K562 (cell line): ENCODE measurements around the gene TEX13B. TPM values are rescaled to one million over a fixed set of nuclear protein-coding genes. Genes with fewer than 3 reads are reported as not detected.

ENCODE experiments used
- EHMT2 ChIP-seq: fragments of 450-650 bp; IDR thresholded peaks from 2 replicates; pipeline ENCODE4 v1.6.1; 2018; ENCODE audit warnings: antibody characterized with exemption
- MED1 ChIP-seq: sonication (generic); formaldehyde crosslinking; IDR thresholded peaks from 2 replicates; pipeline ENCODE4 v1.8.1; 2023; ENCODE audit warnings: missing genetic modification reagents, borderline replicate concordance
- MYNN ChIP-seq, 2 experiments: sonication (generic); formaldehyde crosslinking in 1 of 2; IDR thresholded peaks; 2 replicates each; pipeline versions ENCODE4 v1.5.0 to v1.6.1; 2016 to 2020; ENCODE audit warnings: antibody characterized with exemption in 1 of 2, missing genetic modification reagents in 1 of 2
- NFXL1 ChIP-seq: fragments of 450-650 bp; formaldehyde crosslinking; IDR thresholded peaks from 2 replicates; pipeline ENCODE4 v1.4.0; 2021; ENCODE audit warnings: mild to moderate bottlenecking
- NR2C2 ChIP-seq, 2 experiments: fragments of 200-800 bp in 1 of 2; sonication (Bioruptor generic) in 1 of 2; sonication (generic) in 1 of 2; formaldehyde crosslinking in 1 of 2; IDR thresholded peaks; 2 replicates each; pipeline versions ENCODE4 v1.6.1 to v1.8.0; 2016 to 2022; ENCODE audit warnings: mild to moderate bottlenecking in 1 of 2, missing compliant biosample characterization in 1 of 2, missing genetic modification characterization in 1 of 2, missing genetic modification reagents in 1 of 2
- RAD21 ChIP-seq, 2 experiments: fragments of 250-450 bp in 1 of 2; fragments of 450-650 bp in 1 of 2; sonication (Bioruptor Pico) in 1 of 2; formaldehyde crosslinking in 1 of 2; IDR thresholded peaks in 1 of 2; conservative IDR thresholded peaks in 1 of 2; 2 replicates each; pipeline versions ENCODE4 v1.4.0 to v1.8.0; 2020 to 2022; ENCODE audit warnings: mild to moderate bottlenecking in 2 of 2, moderate library complexity in 1 of 2
- RB1 ChIP-seq: fragments of 450-650 bp; IDR thresholded peaks from 2 replicates; pipeline ENCODE4 v1.6.1; 2017; ENCODE audit warnings: low read depth, mild to moderate bottlenecking
- REST ChIP-seq, 2 experiments: fragments of 450-650 bp; formaldehyde crosslinking in 1 of 2; IDR thresholded peaks; 2 replicates each; pipeline versions ENCODE4 v1.4.0 to v1.6.1; 2014 to 2020; ENCODE audit warnings: mild to moderate bottlenecking in 2 of 2, borderline replicate concordance in 1 of 2, low read depth in 1 of 2
- SRSF9 ChIP-seq: fragments of 200-400 bp; formaldehyde crosslinking; IDR thresholded peaks from 2 replicates; pipeline ENCODE4 v1.6.1; 2017; ENCODE audit warnings: low read depth, low read length, borderline replicate concordance
- TCF15 ChIP-seq: fragments of 250-450 bp; sonication (Bioruptor Pico); IDR thresholded peaks from 2 replicates; pipeline ENCODE4 v1.8.0; 2022; ENCODE audit warnings: moderate library complexity, mild to moderate bottlenecking, inconsistent platforms
- TSC22D4 ChIP-seq: fragments of 450-650 bp; IDR thresholded peaks from 2 replicates; pipeline ENCODE4 v1.6.1; 2016; ENCODE audit warnings: missing genetic modification characterization, missing biosample characterization, control low read depth
- XRCC5 ChIP-seq: fragments of 200-400 bp; formaldehyde crosslinking; IDR thresholded peaks from 2 replicates; pipeline ENCODE4 v1.6.1; 2017; ENCODE audit warnings: low read depth, mild to moderate bottlenecking, low read length
- ZFPM2 ChIP-seq: fragments of 250-450 bp; sonication (Bioruptor Pico); IDR thresholded peaks from 2 replicates; pipeline ENCODE4 v1.5.1; 2022; ENCODE audit warnings: mild to moderate bottlenecking
- ZNF253 ChIP-seq: fragments of 250-450 bp; sonication (Bioruptor Pico); conservative IDR thresholded peaks from 2 replicates; pipeline ENCODE4 v1.6.1; 2021; ENCODE audit warnings: mild to moderate bottlenecking
- polyA plus RNA-seq, 8 experiments: library from polyadenylated mRNA; depleted of rRNA in 4 of 8; stranded (reverse) in 5 of 8; unstranded in 3 of 8; fragments of >200 nt; fragmentation: Nextera tagmentation in 2 of 8; fragmentation: Illumina TruSeq in 1 of 8; extraction: Ambion mirVana in 2 of 8; extraction: Trizol in 1 of 8; gene quantifications; 2 replicates each; pipeline versions ENCODE4 v1.2.1 to v1.2.3, GENCODE V29; 2011 to 2014; ENCODE audit warnings: inconsistent platforms in 1 of 8, missing spikeins in 1 of 8
- total RNA-seq, 7 experiments: library from RNA; depleted of rRNA in 6 of 7; stranded (reverse); fragments of >200 nt in 6 of 7; fragmentation: Illumina TruSeq in 2 of 7; extraction: Trizol in 2 of 7; gene quantifications; 2 replicates each; pipeline versions ENCODE4 v1.2.1 to v1.2.3, GENCODE V29; 2011 to 2021; ENCODE audit warnings: low replicate concordance in 1 of 7
- TF ChIP-seq, protein P1 (sequence below): fragments of 450-650 bp; formaldehyde crosslinking; IDR thresholded peaks from 2 replicates; pipeline ENCODE4 v1.4.0; 2022; ENCODE audit warnings: missing genetic modification characterization
- TF ChIP-seq, protein P2 (sequence below), 3 experiments: IDR thresholded peaks in 2 of 3; conservative IDR thresholded peaks in 1 of 3; 2 replicates each; pipeline ENCODE4 v1.5.1; 2011 to 2012; ENCODE audit warnings: low read length in 3 of 3, mild to moderate bottlenecking in 3 of 3, control low read depth in 2 of 3, improper control_type of control experiment in 1 of 3, inconsistent platforms in 1 of 3, low read depth in 1 of 3, mixed read lengths in 1 of 3, moderate library complexity in 1 of 3; ENCODE audit not compliant: insufficient read depth in 2 of 3

The TEX13B gene
- total and polyA plus RNA-seq, 9 of the 15 experiments (the other 6 are each of a cell fraction or from before 2014, with no cell fraction given): not detected

- TF ChIP-seq REST (IDR thresholded peaks at IDR 0.05; ENCODE audit: borderline replicate concordance) (peak; percentile 64; the same call in 1 of the 2 replicates), REST (CRISPR knock-in tag; IDR thresholded peaks at IDR 0.05; ENCODE audit: low read depth) (no peak), ZFPM2 (CRISPR knock-in tag) (no peak), XRCC5 (no peak), NFXL1 (no peak), ZNF253 (CRISPR knock-in tag) (no peak), RB1 (0 out of 2 replicates have a peak, but pooled peaks have one; percentile 23), TCF15 (no peak), EHMT2 (no peak), RAD21 (CRISPR knock-in tag; conservative IDR thresholded peaks at IDR 0.05 in 1 of 2, IDR thresholded peaks at IDR 0.05 in 1 of 2) (peak; percentile 39 to 71; a peak in 3 of 4 replicates), MED1 (no peak), NR2C2 (CRISPR knock-in tag; IDR thresholded peaks at IDR 0.05) (no peak), NR2C2 (tag; IDR thresholded peaks at IDR 0.05) (no peak), MYNN (IDR thresholded peaks at IDR 0.05) (no peak), MYNN (CRISPR knock-in tag; IDR thresholded peaks at IDR 0.05) (no peak), TSC22D4 (tag) (no peak), SRSF9 (no peak)
- TF ChIP-seq, protein P1, sequence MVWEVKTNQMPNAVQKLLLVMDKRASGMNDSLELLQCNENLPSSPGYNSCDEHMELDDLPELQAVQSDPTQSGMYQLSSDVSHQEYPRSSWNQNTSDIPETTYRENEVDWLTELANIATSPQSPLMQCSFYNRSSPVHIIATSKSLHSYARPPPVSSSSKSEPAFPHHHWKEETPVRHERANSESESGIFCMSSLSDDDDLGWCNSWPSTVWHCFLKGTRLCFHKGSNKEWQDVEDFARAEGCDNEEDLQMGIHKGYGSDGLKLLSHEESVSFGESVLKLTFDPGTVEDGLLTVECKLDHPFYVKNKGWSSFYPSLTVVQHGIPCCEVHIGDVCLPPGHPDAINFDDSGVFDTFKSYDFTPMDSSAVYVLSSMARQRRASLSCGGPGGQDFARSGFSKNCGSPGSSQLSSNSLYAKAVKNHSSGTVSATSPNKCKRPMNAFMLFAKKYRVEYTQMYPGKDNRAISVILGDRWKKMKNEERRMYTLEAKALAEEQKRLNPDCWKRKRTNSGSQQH (CRISPR knock-in tag): no peak
- TF ChIP-seq, protein P2, sequence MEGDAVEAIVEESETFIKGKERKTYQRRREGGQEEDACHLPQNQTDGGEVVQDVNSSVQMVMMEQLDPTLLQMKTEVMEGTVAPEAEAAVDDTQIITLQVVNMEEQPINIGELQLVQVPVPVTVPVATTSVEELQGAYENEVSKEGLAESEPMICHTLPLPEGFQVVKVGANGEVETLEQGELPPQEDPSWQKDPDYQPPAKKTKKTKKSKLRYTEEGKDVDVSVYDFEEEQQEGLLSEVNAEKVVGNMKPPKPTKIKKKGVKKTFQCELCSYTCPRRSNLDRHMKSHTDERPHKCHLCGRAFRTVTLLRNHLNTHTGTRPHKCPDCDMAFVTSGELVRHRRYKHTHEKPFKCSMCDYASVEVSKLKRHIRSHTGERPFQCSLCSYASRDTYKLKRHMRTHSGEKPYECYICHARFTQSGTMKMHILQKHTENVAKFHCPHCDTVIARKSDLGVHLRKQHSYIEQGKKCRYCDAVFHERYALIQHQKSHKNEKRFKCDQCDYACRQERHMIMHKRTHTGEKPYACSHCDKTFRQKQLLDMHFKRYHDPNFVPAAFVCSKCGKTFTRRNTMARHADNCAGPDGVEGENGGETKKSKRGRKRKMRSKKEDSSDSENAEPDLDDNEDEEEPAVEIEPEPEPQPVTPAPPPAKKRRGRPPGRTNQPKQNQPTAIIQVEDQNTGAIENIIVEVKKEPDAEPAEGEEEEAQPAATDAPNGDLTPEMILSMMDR (IDR thresholded peaks at IDR 0.05 in 2 of 3, conservative IDR thresholded peaks at IDR 0.05 in 1 of 3; ENCODE audit: insufficient read depth in 2 of 3, low read depth in 1 of 3, low read length in 3 of 3): peak; percentile 51 to 58 (median 56)
Measured at GRCh38 chrX:108020631-108021030, 38.5 kb upstream of the TEX13B start (continued).
